Midbrain (tissue), 1 donor: Measurements from ENCODE around the gene SMIM24.

Experiments used
- DNase-seq: peaks from one replicate; lab custom pipeline; 2025; lab: John Stamatoyannopoulos, UW

SMIM24 gene

DNA sequence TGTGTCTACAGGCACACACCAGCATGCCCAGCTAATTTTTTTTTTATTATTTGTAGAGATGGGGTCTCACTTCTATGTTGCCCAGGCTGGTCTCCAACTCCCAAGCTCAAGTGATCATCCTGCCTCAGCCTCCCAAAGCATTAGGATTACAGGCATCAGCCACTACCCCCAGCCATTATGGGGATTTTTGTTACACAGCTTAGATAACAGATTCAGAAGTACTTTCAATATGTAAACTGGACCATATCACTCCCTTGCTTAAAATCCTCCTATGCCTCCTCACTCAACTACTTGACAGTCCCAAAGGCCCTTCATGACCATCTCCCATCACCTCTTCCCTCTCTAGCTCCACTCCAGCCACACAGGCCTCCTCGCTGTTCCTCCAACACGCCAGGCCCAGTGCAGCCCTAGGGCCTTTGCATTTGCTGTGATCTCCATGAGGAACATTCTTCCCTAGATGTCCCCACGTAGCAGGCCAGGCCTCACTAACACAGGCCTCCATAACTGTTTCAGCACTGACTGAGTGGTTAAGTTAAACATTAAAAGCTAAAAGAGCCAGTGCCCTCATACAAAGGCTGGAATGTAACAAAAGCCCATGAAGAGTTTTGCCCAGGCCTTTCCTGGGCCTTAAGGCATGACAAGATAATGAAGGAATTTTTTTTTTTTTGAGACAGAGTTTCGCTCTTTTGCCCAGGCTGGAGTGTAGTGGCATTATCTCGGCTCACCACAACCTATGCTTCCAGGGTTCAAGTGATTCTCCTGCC is 17.6 kb upstream of the SMIM24 start:
- DNase-seq: no peak

- no peak for DNase-seq
These were observed 16.3 kb upstream of the SMIM24 start for GRCh38 chr19:3496392-3497273.

DNA sequence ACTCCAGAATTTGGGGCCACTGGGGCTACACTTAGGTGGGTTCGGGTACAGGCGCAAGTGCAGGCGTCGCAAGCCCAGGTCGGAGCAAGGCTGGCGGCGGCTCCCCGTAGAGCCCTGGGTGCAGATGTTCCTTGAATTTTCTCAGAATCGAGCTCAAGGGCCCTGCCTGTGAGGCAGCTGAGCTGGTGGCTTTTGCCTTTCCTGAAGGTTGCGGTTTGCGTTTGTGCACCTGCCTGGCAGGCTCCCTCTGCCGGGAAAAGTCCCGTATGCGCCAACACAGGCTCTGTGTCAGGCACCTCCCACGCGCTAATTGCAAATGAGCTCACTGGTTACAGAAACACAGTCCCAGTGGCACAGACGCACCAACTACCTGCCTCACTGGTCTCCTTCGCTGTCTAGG is 14.2 kb upstream of the SMIM24 start:
- no peak for DNase-seq

GRCh38 chr19:3494051-3494450 is 13.7 kb upstream of the SMIM24 start:
- DNase-seq: peak; percentile 92

- DNase-seq: no peak
These were observed 13.3 kb upstream of the SMIM24 start for GRCh38 chr19:3493651-3494050.

- no peak for DNase-seq
These were observed 12.6 kb upstream of the SMIM24 start for GRCh38 chr19:3492919-3493318.

DNA sequence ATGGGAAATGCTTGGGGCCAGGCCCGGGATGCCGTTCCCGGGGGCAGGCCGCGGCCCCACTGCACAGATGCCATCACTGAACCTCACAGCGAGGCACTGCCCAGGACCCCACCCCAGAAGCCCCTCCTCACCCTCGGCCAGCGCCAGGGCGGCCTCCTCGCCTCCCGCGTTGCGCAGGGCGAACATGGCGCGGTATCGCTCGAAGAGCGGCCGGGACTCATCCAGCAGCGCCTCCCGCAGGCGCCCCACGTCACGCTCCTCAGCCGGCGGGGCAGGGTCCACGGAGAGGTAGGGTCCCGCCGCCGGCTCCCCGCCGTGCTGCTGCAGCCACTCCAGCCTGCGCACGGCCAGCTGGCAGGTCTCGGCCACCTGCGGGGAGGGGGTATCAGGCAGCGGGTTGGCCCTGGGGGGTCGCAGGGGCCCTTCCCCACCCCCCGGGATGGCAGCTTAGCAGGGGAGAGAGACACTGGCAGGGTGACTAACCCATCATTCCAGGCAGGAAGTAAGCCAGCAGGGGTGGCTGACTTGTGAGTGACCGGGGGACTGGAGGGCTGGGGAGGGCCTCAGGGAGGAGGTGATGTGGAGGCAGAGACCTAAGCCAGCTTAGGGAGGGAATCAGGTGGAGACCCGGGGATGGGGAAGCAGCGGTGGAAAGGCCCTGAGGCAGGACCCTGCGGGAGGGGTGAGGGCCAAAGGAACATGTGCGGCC is 12.0 kb upstream of the SMIM24 start:
- no peak for DNase-seq

DNA sequence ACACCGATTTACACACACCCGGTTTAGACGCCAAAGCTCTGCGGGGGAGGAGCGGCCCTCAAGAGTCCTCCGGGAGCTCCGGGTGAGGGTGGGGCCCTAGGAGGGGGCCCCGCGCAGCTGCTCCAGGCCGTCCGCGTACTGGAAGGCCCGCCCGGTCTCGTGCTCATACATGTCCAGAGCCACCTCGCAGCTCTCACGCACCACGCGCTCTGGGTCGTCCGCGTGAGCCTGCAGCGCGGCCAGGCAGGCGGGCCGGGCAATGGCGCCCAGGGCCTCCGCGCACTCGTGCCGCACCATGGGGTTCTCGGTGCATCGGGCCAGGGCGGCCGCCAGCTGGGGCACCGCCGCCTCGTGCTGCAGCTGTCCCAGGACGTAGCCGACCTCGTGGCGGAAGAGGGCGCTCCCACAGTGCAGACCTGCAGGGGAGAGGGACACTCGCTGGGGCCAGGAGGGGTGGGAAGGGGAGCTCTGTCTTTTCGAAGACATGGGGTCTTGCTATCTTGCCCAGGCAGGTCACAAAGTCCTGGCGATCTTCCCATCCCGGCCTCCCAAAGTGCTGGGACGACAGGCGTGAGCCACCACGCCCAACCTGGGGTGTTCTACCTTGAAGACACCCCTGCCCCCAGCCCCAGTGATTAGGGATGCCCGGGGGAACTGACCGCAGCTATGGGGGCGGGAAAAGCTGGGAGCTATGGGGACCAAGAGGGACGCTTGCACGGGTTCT is 11.2 kb upstream of the SMIM24 start:
- no peak for DNase-seq

DNA sequence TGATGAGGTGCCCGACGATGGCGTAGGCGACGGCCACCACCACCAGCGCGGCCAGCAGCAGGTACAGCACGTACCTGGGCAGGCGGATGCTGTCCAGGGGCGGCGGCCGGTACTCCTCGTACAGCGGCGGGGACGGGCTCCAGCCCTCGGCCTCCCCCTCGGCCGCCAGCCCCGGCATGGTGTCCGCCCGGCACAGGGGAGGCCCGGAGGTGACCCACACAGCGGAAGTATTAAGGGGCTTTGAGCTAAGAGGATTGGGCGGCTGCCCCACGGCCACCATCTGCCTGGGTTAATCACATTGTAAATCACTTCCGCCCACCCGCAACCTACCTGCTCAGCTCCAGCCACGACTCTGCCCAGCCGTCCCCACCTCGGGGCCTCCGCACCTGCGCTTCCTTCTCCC is 2.9 kb upstream of the SMIM24 start, which contains the start of gene SMIM44:
Gene SMIM44, minus strand, starts transcription at position 216 of the 403 bp plus-strand sequence. Its CDS starts 38 bp downstream, at position 178.
- DNase-seq: no peak

- DNase-seq: no peak
These were observed 2.3 kb upstream of the SMIM24 start for GRCh38 chr19:3482507-3483225.

- no peak for DNase-seq
These were observed 1.1 kb upstream of the SMIM24 start for GRCh38 chr19:3481241-3482090.

- DNase-seq: no peak
These were observed 500 bp downstream of the SMIM24 start for GRCh38 chr19:3479834-3480215.

DNA sequence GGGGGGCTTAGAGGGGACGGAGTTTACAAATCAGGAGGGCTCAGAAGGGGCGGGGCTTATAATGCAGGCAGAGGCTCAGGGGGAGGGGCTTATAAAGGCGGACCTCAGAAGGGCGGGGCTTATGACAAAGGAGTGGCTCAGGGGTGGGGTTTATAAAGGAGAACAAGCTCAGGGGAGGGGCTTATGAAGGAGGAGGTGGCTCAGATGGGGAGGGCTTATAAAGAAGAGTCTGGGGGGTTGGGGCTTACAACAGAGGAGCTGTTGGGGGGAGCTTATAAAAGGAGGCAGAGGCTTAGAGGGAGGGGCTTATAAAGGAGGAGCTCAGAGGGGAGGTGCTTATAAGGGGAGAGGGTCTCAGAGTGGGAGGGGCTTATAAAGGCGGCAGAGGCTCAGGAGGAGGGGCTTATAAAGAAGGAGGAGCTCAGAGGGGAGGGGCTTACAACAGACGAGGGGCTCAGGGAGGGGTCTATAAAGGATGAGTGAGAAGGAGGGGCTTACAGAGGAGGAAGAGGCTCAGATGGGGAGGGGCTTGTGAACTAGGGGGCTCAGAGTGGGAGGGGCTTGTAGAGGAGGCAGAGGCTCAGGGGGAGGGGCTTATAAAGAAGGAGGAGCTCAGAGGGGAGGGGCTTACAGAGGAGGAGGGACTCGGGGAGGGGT is 1.0 kb downstream of the SMIM24 start:
- DNase-seq: no peak

DNA sequence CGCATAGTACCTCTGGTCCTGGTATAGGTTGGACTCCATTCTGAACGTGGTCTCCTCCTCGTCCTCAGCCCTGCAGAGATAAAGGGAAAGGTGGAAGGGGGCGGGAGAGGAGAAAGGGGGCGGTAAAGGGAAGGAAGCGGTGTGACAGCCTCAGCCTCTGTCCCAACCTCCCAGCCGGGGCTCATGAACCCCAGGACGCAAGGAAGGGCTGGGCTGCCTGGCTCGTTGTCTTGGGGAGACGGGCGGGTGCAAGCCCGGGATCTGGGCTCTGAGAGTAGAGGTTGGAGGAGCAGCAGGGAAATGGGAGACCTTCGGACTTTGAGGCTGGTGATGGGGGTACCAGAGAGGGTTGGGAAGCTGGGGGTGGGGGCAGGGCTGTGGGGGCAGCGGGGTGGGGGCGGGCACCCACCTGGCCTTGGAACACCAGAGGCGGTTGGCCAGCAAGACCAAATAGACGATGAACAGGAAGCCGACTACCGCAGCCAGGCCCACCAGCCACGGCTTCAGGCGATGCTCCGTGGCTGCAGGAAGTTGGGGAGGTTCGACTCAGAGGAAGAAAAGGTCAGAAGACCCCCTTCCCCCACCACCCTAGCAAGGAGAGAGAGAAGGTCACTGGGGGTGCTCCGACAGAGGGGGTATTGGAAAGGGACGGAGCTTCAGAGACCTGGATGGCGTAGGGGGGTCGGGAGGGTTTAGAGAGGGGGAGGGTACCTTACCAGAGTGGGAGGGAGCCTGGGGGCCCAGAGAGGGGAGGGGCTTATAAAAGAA is 1.7 kb downstream of the SMIM24 start:
- DNase-seq: no peak

- no peak for DNase-seq
These were observed 2.4 kb downstream of the SMIM24 start for GRCh38 chr19:3477951-3478350.

GRCh38 chr19:3477506-3477905 is 2.8 kb downstream of the SMIM24 start:
- DNase-seq: no peak

GRCh38 chr19:3476830-3477229 is 3.5 kb downstream of the SMIM24 start:
- no peak for DNase-seq

- no peak for DNase-seq
These were observed 4.9 kb downstream of the SMIM24 start for GRCh38 chr19:3475449-3475848.

DNA sequence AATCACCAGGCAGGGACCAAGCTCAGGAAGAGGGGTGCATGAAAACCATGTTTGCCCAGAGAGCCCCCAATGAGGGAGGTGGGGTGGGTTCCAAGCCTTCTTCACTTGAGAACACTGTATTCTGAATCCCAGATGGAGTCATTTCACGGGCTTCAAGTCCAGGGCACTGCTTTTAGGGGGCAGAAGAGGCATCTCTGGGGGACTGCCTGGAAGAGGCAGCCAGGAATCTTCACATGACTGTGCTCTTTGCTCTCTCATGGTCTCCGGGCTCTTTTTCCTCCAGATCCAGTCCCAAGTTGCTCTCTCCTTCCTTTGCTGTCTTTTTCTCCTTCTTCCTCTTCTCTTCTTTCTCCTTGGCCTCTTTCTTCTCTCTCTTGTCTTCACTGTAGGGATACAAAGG is 5.7 kb downstream of the SMIM24 start:
- no peak for DNase-seq
